HepG2 (cell line): ENCODE results near the gene TKFC. TPM values are rescaled to one million over a fixed set of nuclear protein-coding genes. Genes with fewer than 3 reads are reported as not detected.

Experiments
- ATAC-seq: fragments of 200-7000 bp; cut with Tn5 transposase; 3 replicates; pipeline ENCODE4 v1.9.1; 2020; ENCODE audit warnings: mild to moderate bottlenecking, moderate library complexity
- BruUV-seq: library from RNA; stranded (reverse); fragments of 400-500 nt; replicated peaks from 2 replicates; lab custom pipeline; 2021; lab: Mats Ljungman, UMichigan
- CTCF ChIA-PET: fragments of 300-600 bp; formaldehyde crosslinking; extraction: SDS; loops from one replicate; lab custom pipeline; 2021; ENCODE audit warnings: low total read pairs, inconsistent platforms, low intra/inter-chr PET ratio; lab: Yijun Ruan, JAX
- POLR2A ChIA-PET: fragments of 350-600 bp; sonication (Branson Sonifier 250); formaldehyde crosslinking; loops from one replicate; lab custom pipeline; 2020; ENCODE audit warnings: antibody characterized with exemption, inconsistent platforms; lab: Yijun Ruan, JAX
- DNase-seq: peaks from one replicate; pipeline ENCODE4 v3.0.0-alpha.2; 2015; ENCODE audit warnings: low spot score
- FAIRE-seq: peaks from 3 replicates; lab custom pipeline; 2011; peaks lifted over from hg19 to GRCh38; lab: Jason Lieb, UNC
- H2AFZ ChIP-seq: one replicate; pipeline ENCODE4 v1.6.1; 2011; ENCODE audit warnings: low read length, inconsistent platforms
- H3K27ac ChIP-seq: fragments of 300-600 bp; 3 replicates; pipeline ENCODE4 v1.8.0; 2011; ENCODE audit warnings: mixed run types, mild to moderate bottlenecking, mixed read lengths, low read length, inconsistent platforms; ENCODE audit not compliant: insufficient read depth; ENCODE audit errors: extremely low read length
- H3K27me3 ChIP-seq, 2 experiments: fragments of 200-600 bp in 1 of 2; 2 replicates in 1 of 2; 3 replicates in 1 of 2; pipeline versions ENCODE4 v1.6.0 to v1.8.0; 2011; ENCODE audit warnings: low read length in 2 of 2, mild to moderate bottlenecking in 2 of 2, moderate library complexity in 2 of 2, inconsistent platforms in 1 of 2; ENCODE audit not compliant: insufficient read depth in 2 of 2, control insufficient read depth in 1 of 2
- H3K36me3 ChIP-seq, 2 experiments: fragments of 200-600 bp in 1 of 2; replicated peaks in 1 of 2; 2 replicates in 1 of 2; 3 replicates in 1 of 2; pipeline versions ENCODE4 v1.5.1 to v1.8.0; 2011; ENCODE audit warnings: low read length in 2 of 2, inconsistent platforms in 1 of 2; ENCODE audit not compliant: insufficient read depth in 2 of 2, control insufficient read depth in 1 of 2
- H3K4me1 ChIP-seq: 2 replicates; pipeline ENCODE4 v1.5.1; 2012; ENCODE audit warnings: low read length, inconsistent platforms; ENCODE audit not compliant: insufficient read depth
- H3K4me2 ChIP-seq: 2 replicates; pipeline ENCODE4 v1.6.0; 2011; ENCODE audit warnings: low read depth, low read length, inconsistent platforms
- H3K4me3 ChIP-seq, 3 experiments: fragments of 200-600 bp in 1 of 3; sonication (generic), shearing (Covaris generic) in 1 of 3; replicated peaks in 1 of 3; 2 replicates each; pipeline ENCODE4 v1.5.1; 2011 to 2016; ENCODE audit warnings: low read length in 3 of 3, inconsistent platforms in 2 of 3, low read depth in 2 of 3, mild to moderate bottlenecking in 2 of 3, control low read depth in 1 of 3, mixed read lengths in 1 of 3; ENCODE audit not compliant: insufficient read depth in 1 of 3
- H3K79me2 ChIP-seq: one replicate; pipeline ENCODE4 v1.6.1; 2011; ENCODE audit warnings: low read length, inconsistent platforms; ENCODE audit not compliant: insufficient read depth
- H3K9ac ChIP-seq: 2 replicates; pipeline ENCODE4 v1.6.0; 2011; ENCODE audit warnings: mild to moderate bottlenecking, low read depth, low read length, inconsistent platforms; ENCODE audit not compliant: insufficient read depth
- H3K9me3 ChIP-seq: 2 replicates; pipeline ENCODE4 v1.5.1; 2012; ENCODE audit warnings: mild to moderate bottlenecking, low read length
- H4K20me1 ChIP-seq: 2 replicates; pipeline ENCODE4 v1.6.0; 2011; ENCODE audit warnings: inconsistent platforms, mild to moderate bottlenecking, low read length, moderate library complexity; ENCODE audit not compliant: insufficient read depth
- GATA4 ChIP-seq: sonication (generic); IDR thresholded peaks from 2 replicates; pipeline ENCODE4 v1.6.1; 2016; ENCODE audit warnings: antibody characterized with exemption, low read depth, borderline replicate concordance
- GPN1 ChIP-seq: sonication (generic); formaldehyde crosslinking; IDR thresholded peaks from 2 replicates; pipeline ENCODE4 v1.5.1; 2020; ENCODE audit warnings: missing genetic modification reagents, borderline replicate concordance
- HMG20B ChIP-seq: conservative IDR thresholded peaks from 2 replicates; pipeline ENCODE4 v1.6.1; 2016; ENCODE audit warnings: missing genetic modification reagents, missing compliant biosample characterization
- HNRNPL ChIP-seq: fragments of 200-400 bp; formaldehyde crosslinking; IDR thresholded peaks from 2 replicates; pipeline ENCODE4 v1.6.1; 2017; ENCODE audit warnings: mild to moderate bottlenecking, low read depth, low read length
- NR0B2 ChIP-seq: sonication (generic); formaldehyde crosslinking; IDR thresholded peaks from 2 replicates; pipeline ENCODE4 v1.4.0; 2020; ENCODE audit warnings: mild to moderate bottlenecking, missing genetic modification reagents
- PCBP1 ChIP-seq: fragments of 200-400 bp; formaldehyde crosslinking; IDR thresholded peaks from 2 replicates; pipeline ENCODE4 v1.6.1; 2017; ENCODE audit warnings: mild to moderate bottlenecking, low read depth, low read length, borderline replicate concordance
- SOX6 ChIP-seq, 2 experiments: fragments of 450-650 bp in 1 of 2; sonication (generic) in 1 of 2; formaldehyde crosslinking in 1 of 2; IDR thresholded peaks; 2 replicates each; pipeline versions ENCODE4 v1.4.0 to v1.6.1; 2017 to 2020; ENCODE audit warnings: antibody characterized with exemption in 1 of 2, mild to moderate bottlenecking in 1 of 2, missing genetic modification reagents in 1 of 2
- YEATS4 ChIP-seq: sonication (generic); formaldehyde crosslinking; IDR thresholded peaks from 2 replicates; pipeline ENCODE4 v1.4.0; 2020; ENCODE audit warnings: missing genetic modification reagents, borderline replicate concordance
- ZBTB25 ChIP-seq: IDR thresholded peaks from 2 replicates; pipeline ENCODE4 v1.6.1; 2018; ENCODE audit warnings: missing genetic modification reagents
- ZNF235 ChIP-seq: sonication (generic); formaldehyde crosslinking; IDR thresholded peaks from 2 replicates; pipeline ENCODE4 v1.8.1; 2023; ENCODE audit warnings: mild to moderate bottlenecking, missing genetic modification reagents, borderline replicate concordance
- ZNF512B ChIP-seq: sonication (generic); formaldehyde crosslinking; IDR thresholded peaks from 2 replicates; pipeline ENCODE4 v1.5.1; 2020; ENCODE audit warnings: missing genetic modification reagents, mild to moderate bottlenecking, borderline replicate concordance
- ZNF629 ChIP-seq: sonication (generic); formaldehyde crosslinking; conservative IDR thresholded peaks from 2 replicates; pipeline ENCODE4 v1.5.0; 2020; ENCODE audit warnings: missing genetic modification reagents
- ZNF709 ChIP-seq: sonication (generic); formaldehyde crosslinking; IDR thresholded peaks from 2 replicates; pipeline ENCODE4 v1.5.0; 2020; ENCODE audit warnings: mild to moderate bottlenecking, missing genetic modification reagents
- whole genome bisulfite sequencing: methylation state at CpG from one replicate; pipeline ENCODE4 v1.1.6; 2017; ENCODE audit warnings: low lambda C conversion rate; 5-methylcytosine and 5-hydroxymethylcytosine counted together
- in situ Hi-C: cut with HindIII; loops from 2 replicates; pipeline ENCODE4 v1.10.0; 2017; ENCODE audit warnings: low pct_unique_long_range_greater_than_20kb; ENCODE audit not compliant: extremely low pct_ligation_motif_present
- intact Hi-C: fragments of 100-400 bp; cut with micrococcal nuclease; formaldehyde crosslinking; loops from one replicate; pipeline ENCODE4 v1.10.0; 2022; ENCODE audit not compliant: unreplicated experiment
- polyA plus RNA-seq, 8 experiments: library from polyadenylated mRNA; depleted of rRNA in 3 of 8; stranded (reverse) in 7 of 8; unstranded in 1 of 8; fragments of >200 nt; fragmentation: Illumina TruSeq in 4 of 8; extraction: Trizol in 4 of 8; gene quantifications; 2 replicates each; pipeline versions ENCODE4 v1.2.1 to v1.2.3, GENCODE V29; 2011 to 2016; ENCODE audit warnings: low read depth in 4 of 8, missing spikeins in 1 of 8, mixed read lengths in 1 of 8; ENCODE audit not compliant: insufficient read depth in 1 of 8
- total RNA-seq, 5 experiments: library from RNA; depleted of rRNA; stranded (reverse); fragments of >200 nt; fragmentation: Illumina TruSeq; extraction: Trizol; gene quantifications; 2 replicates each; pipeline ENCODE4 v1.2.3, GENCODE V29; 2016; ENCODE audit warnings: low read depth in 1 of 5
- TF ChIP-seq, protein P1 (sequence below): sonication (generic); formaldehyde crosslinking; IDR thresholded peaks from 2 replicates; pipeline ENCODE4 v1.8.0; 2022; ENCODE audit warnings: mild to moderate bottlenecking, missing genetic modification reagents
- TF ChIP-seq, protein P2 (sequence below): IDR thresholded peaks from 2 replicates; pipeline ENCODE4 v1.6.1; 2016; ENCODE audit warnings: missing compliant biosample characterization, missing genetic modification reagents, borderline replicate concordance

Gene TKFC
- total and polyA plus RNA-seq, 2 of the 13 experiments (the other 11 are each of a cell fraction or from before 2014, with no cell fraction given): 147 to 197 TPM

- Histone ChIP-seq H3K9ac (no peak overlapping the region), H3K27ac (no peak overlapping the region), H3K4me1 (peaks cover 10% of the 10 kb centered on the region), H3K36me3 (no peaks in the 10 kb centered on the region), H3K4me3 (no peak overlapping the region), H3K79me2 (no peaks in the 10 kb centered on the region), H3K9me3 (peaks cover 3% of the 10 kb centered on the region; the same call in 1 of the 2 replicates), H2AFZ (no peak overlapping the region), H3K4me2 (no peak overlapping the region), H3K27me3 (no peaks in the 10 kb centered on the region), H4K20me1 (no peaks in the 10 kb centered on the region)
- BruUV-seq: no TSS peak
- POLR2A ChIA-PET: interaction anchor here (1.8 kb wide), 1 partner anchor 16 kb away, joined by 14 read pairs; the partner anchor contains the start of genes CYB561A3 and TMEM138
- intact Hi-C loops (no loop called here), in situ Hi-C loops (no loop called here)
- CTCF ChIA-PET: no interaction called here
- no peak for ATAC-seq
- TF ChIP-seq HNRNPL (no peak), GATA4 (no peak), ZNF235 (CRISPR knock-in tag) (no peak), ZNF629 (CRISPR knock-in tag) (no peak), NR0B2 (no peak), HMG20B (no peak), ZNF512B (CRISPR knock-in tag) (no peak), ZBTB25 (CRISPR knock-in tag) (no peak), SOX6 (IDR thresholded peaks at IDR 0.05) (no peak), SOX6 (CRISPR knock-in tag; IDR thresholded peaks at IDR 0.05) (no peak), YEATS4 (CRISPR knock-in tag) (no peak), ZNF709 (no peak), GPN1 (CRISPR knock-in tag) (no peak), PCBP1 (no peak)
- TF ChIP-seq, protein P1, sequence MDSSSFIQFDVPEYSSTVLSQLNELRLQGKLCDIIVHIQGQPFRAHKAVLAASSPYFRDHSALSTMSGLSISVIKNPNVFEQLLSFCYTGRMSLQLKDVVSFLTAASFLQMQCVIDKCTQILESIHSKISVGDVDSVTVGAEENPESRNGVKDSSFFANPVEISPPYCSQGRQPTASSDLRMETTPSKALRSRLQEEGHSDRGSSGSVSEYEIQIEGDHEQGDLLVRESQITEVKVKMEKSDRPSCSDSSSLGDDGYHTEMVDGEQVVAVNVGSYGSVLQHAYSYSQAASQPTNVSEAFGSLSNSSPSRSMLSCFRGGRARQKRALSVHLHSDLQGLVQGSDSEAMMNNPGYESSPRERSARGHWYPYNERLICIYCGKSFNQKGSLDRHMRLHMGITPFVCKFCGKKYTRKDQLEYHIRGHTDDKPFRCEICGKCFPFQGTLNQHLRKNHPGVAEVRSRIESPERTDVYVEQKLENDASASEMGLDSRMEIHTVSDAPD (CRISPR knock-in tag): no peak
- TF ChIP-seq, protein P2, sequence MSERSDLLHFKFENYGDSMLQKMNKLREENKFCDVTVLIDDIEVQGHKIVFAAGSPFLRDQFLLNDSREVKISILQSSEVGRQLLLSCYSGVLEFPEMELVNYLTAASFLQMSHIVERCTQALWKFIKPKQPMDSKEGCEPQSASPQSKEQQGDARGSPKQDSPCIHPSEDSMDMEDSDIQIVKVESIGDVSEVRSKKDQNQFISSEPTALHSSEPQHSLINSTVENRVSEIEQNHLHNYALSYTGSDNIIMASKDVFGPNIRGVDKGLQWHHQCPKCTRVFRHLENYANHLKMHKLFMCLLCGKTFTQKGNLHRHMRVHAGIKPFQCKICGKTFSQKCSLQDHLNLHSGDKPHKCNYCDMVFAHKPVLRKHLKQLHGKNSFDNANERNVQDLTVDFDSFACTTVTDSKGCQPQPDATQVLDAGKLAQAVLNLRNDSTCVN (CRISPR knock-in tag): no peak
- WGBS: 93% methylated on average over 6 of the region's 6 CpGs
- FAIRE-seq: no peak
- DNase-seq: no peak
Measured at GRCh38 chr11:61377461-61378160, 44.6 kb downstream of the TKFC start.
